Neural cell (in vitro differentiated cells): ENCODE results near the gene UGT1A8. TPM values are rescaled to one million over a fixed set of nuclear protein-coding genes. Genes with fewer than 3 reads are reported as not detected.

Experiments
- H2AFZ ChIP-seq: fragments of 200-600, 300-800 bp; sonication (generic), shearing (Covaris generic); 2 replicates; pipeline ENCODE4 v1.6.0; 2014; ENCODE audit warnings: low read depth, mild to moderate bottlenecking, antibody characterized with exemption, low read length, moderate library complexity
- H3F3A ChIP-seq: fragments of 200-600 bp; shearing (Covaris generic); 2 replicates; pipeline ENCODE4 v1.6.1; 2016; ENCODE audit warnings: mild to moderate bottlenecking, moderate library complexity, mixed read lengths, antibody characterized with exemption, low read length; ENCODE audit not compliant: insufficient read depth, poor library complexity, severe bottlenecking
- H3K27ac ChIP-seq: fragments of 200-600, 300-800 bp; sonication (generic), shearing (Covaris generic); 2 replicates; pipeline ENCODE4 v1.5.1; 2014; ENCODE audit warnings: mild to moderate bottlenecking, low read length, moderate library complexity
- H3K27me3 ChIP-seq: fragments of 300-800, 200-600 bp; sonication (generic), shearing (Covaris generic); 2 replicates; pipeline ENCODE4 v1.6.0; 2014; ENCODE audit warnings: mild to moderate bottlenecking, low read depth, low read length, moderate library complexity; ENCODE audit not compliant: insufficient read depth
- H3K36me3 ChIP-seq: fragments of 300-800, 200-600 bp; sonication (generic), shearing (Covaris generic); 2 replicates; pipeline ENCODE4 v1.5.1; 2014; ENCODE audit warnings: mild to moderate bottlenecking, antibody characterized with exemption, low read length, moderate library complexity; ENCODE audit not compliant: insufficient read depth
- H3K4me2 ChIP-seq: fragments of 300-800, 200-600 bp; sonication (generic), shearing (Covaris generic); 2 replicates; pipeline ENCODE4 v1.6.0; 2014; ENCODE audit warnings: mild to moderate bottlenecking, low read length
- H3K4me3 ChIP-seq: fragments of 300-800, 200-600 bp; sonication (generic), shearing (Covaris generic); 2 replicates; pipeline ENCODE4 v1.5.1; 2014; ENCODE audit warnings: mild to moderate bottlenecking, low read length, moderate library complexity
- H3K79me2 ChIP-seq: fragments of 200-600 bp; shearing (Covaris generic); replicated peaks from 2 replicates; pipeline ENCODE4 v1.6.0; 2014; ENCODE audit warnings: mild to moderate bottlenecking, low read length, moderate library complexity; ENCODE audit not compliant: insufficient read depth
- H3K9ac ChIP-seq: fragments of 300-800, 200-600 bp; sonication (generic), shearing (Covaris generic); 2 replicates; pipeline ENCODE4 v1.6.1; 2016; ENCODE audit warnings: mild to moderate bottlenecking, low read length, mixed read lengths
- H3K9me2 ChIP-seq: fragments of 200-600 bp; shearing (Covaris generic); 2 replicates; pipeline ENCODE4 v1.6.1; 2016; ENCODE audit warnings: mild to moderate bottlenecking, low read length, mixed read lengths; ENCODE audit not compliant: insufficient read depth
- H3K9me3 ChIP-seq: fragments of 200-600, 300-800 bp; sonication (generic), shearing (Covaris generic); 2 replicates; pipeline ENCODE4 v1.6.1; 2016; ENCODE audit warnings: mild to moderate bottlenecking, mixed run types, low read length, moderate library complexity, mixed read lengths
- H4K20me1 ChIP-seq: fragments of 200-600 bp; shearing (Covaris generic); 2 replicates; pipeline ENCODE4 v1.6.1; 2016; ENCODE audit warnings: mild to moderate bottlenecking, mixed run types; ENCODE audit not compliant: insufficient read depth
- CTCF ChIP-seq: fragments of 450-650 bp; IDR thresholded peaks from 2 replicates; pipeline ENCODE4 v1.5.1; 2014; ENCODE audit warnings: antibody characterized with exemption, mild to moderate bottlenecking, moderate library complexity; ENCODE audit not compliant: poor library complexity, severe bottlenecking
- EP300 ChIP-seq: fragments of 450-650 bp; conservative IDR thresholded peaks from 2 replicates; pipeline ENCODE4 v1.6.1; 2014; ENCODE audit warnings: antibody characterized with exemption, mild to moderate bottlenecking, moderate library complexity; ENCODE audit not compliant: poor library complexity, severe bottlenecking
- EZH2 ChIP-seq: fragments of 200-600, 300-800 bp; shearing (Covaris generic), sonication (generic); IDR thresholded peaks from 2 replicates; pipeline ENCODE4 v1.6.1; 2014; ENCODE audit warnings: antibody characterized with exemption, low read length, borderline replicate concordance, mild to moderate bottlenecking; ENCODE audit not compliant: insufficient read depth, poor library complexity, severe bottlenecking
- MXI1 ChIP-seq: fragments of 450-650 bp; conservative IDR thresholded peaks from 2 replicates; pipeline ENCODE4 v1.6.1; 2014; ENCODE audit warnings: antibody characterized with exemption, mild to moderate bottlenecking; ENCODE audit not compliant: poor library complexity, severe bottlenecking
- POLR2AphosphoS5 ChIP-seq: IDR thresholded peaks from 2 replicates; pipeline ENCODE4 v1.6.1; 2012
- RAD21 ChIP-seq: fragments of 450-650 bp; conservative IDR thresholded peaks from 2 replicates; pipeline ENCODE4 v1.6.1; 2014; ENCODE audit warnings: antibody characterized with exemption, mild to moderate bottlenecking, moderate library complexity
- REST ChIP-seq: IDR thresholded peaks from 2 replicates; pipeline ENCODE4 v1.6.1; 2012; ENCODE audit warnings: borderline replicate concordance
- SMC3 ChIP-seq: fragments of 450-650 bp; conservative IDR thresholded peaks from 2 replicates; pipeline ENCODE4 v1.6.1; 2014; ENCODE audit warnings: antibody characterized with exemption, mild to moderate bottlenecking, moderate library complexity; ENCODE audit not compliant: poor library complexity
- TAF1 ChIP-seq: IDR thresholded peaks from 2 replicates; pipeline ENCODE4 v1.6.1; 2012; ENCODE audit warnings: low read depth
- polyA plus RNA-seq: library from polyadenylated mRNA; depleted of rRNA; stranded (reverse); fragments of >200 nt; gene quantifications from 2 replicates; pipeline ENCODE4 v1.2.3, GENCODE V29; 2014

Gene UGT1A8
- polyA plus RNA-seq, 1 donor from 2014 or later, result not detected

- no peak overlapping the region for H2AFZ ChIP-seq
- H3K36me3 ChIP-seq, result no peaks in the 10 kb centered on the region
- H3K27ac ChIP-seq, result no peak overlapping the region
- no peak overlapping the region for H3K4me2 ChIP-seq
- no peak overlapping the region for H3K9ac ChIP-seq
- no peaks in the 10 kb centered on the region for H4K20me1 ChIP-seq
- H3K79me2 ChIP-seq, result no peaks in the 10 kb centered on the region
- no peaks in the 10 kb centered on the region for H3K9me2 ChIP-seq
- H3K4me3 ChIP-seq, result no peak overlapping the region
- H3K9me3 ChIP-seq, result no peaks in the 10 kb centered on the region
- TF ChIP-seq RAD21 (no peak), MXI1 (no peak), SMC3 (no peak), POLR2AphosphoS5 (no peak), CTCF (no peak), TAF1 (no peak), REST (no peak), EP300 (no peak), EZH2 (no peak)
- H3F3A ChIP-seq, result no peaks in the 10 kb centered on the region
- H3K27me3 ChIP-seq, result no peaks in the 10 kb centered on the region
Observed at GRCh38 chr2:233758141-233758540, 140.7 kb downstream of the UGT1A8 start.

GRCh38 chr2:233758849-233759248, 141.4 kb downstream of the UGT1A8 start:
- H3K4me2 ChIP-seq, result no peak overlapping the region
- H3K9ac ChIP-seq, result no peak overlapping the region
- no peaks in the 10 kb centered on the region for H3K9me2 ChIP-seq
- no peak overlapping the region for H2AFZ ChIP-seq
- H3K36me3 ChIP-seq, result no peaks in the 10 kb centered on the region
- H3K27ac ChIP-seq, result no peak overlapping the region
- H4K20me1 ChIP-seq, result no peaks in the 10 kb centered on the region
- H3K79me2 ChIP-seq, result no peaks in the 10 kb centered on the region
- H3F3A ChIP-seq, result no peaks in the 10 kb centered on the region
- H3K4me3 ChIP-seq, result no peak overlapping the region
- H3K9me3 ChIP-seq, result no peaks in the 10 kb centered on the region
- no peaks in the 10 kb centered on the region for H3K27me3 ChIP-seq
- TF ChIP-seq EP300 (no peak), RAD21 (no peak), REST (no peak), EZH2 (no peak), MXI1 (no peak), CTCF (no peak), POLR2AphosphoS5 (no peak), TAF1 (no peak), SMC3 (no peak)
